Smooth muscle cell (in vitro differentiated cells): Measurements from ENCODE around the gene RAB22A. TPM values are rescaled to one million over a fixed set of nuclear protein-coding genes. Genes with fewer than 3 reads are reported as not detected.

Experiments
- DNase-seq: peaks from one replicate; lab custom pipeline; 2025; ENCODE audit not compliant: unreplicated experiment; lab: John Stamatoyannopoulos, UW
- H2AFZ ChIP-seq: fragments of 200-600 bp; sonication (generic); 2 replicates; pipeline ENCODE4 v1.6.0; 2016; ENCODE audit warnings: antibody characterized with exemption, low read depth, mild to moderate bottlenecking
- H3F3A ChIP-seq: fragments of 200-600 bp; sonication (generic); 2 replicates; pipeline ENCODE4 v1.6.0; 2017; ENCODE audit warnings: antibody characterized with exemption, low read depth
- H3K27ac ChIP-seq: fragments of 200-600 bp; sonication (generic); 2 replicates; pipeline ENCODE4 v1.5.1; 2016; ENCODE audit warnings: low read depth, mild to moderate bottlenecking
- H3K27me3 ChIP-seq: fragments of 200-600 bp; sonication (generic); 2 replicates; pipeline ENCODE4 v1.6.1; 2016; ENCODE audit warnings: low read depth, mild to moderate bottlenecking
- H3K36me3 ChIP-seq: fragments of 200-600 bp; sonication (generic); 2 replicates; pipeline ENCODE4 v1.5.1; 2016; ENCODE audit warnings: low read depth
- H3K4me1 ChIP-seq: fragments of 200-600 bp; sonication (generic); 2 replicates; pipeline ENCODE4 v1.5.1; 2016; ENCODE audit warnings: low read depth
- H3K4me2 ChIP-seq: fragments of 200-600 bp; sonication (generic); 2 replicates; pipeline ENCODE4 v1.6.0; 2016; ENCODE audit warnings: mild to moderate bottlenecking
- H3K4me3 ChIP-seq: fragments of 200-600 bp; sonication (generic); 2 replicates; pipeline ENCODE4 v1.5.1; 2016; ENCODE audit warnings: mild to moderate bottlenecking
- H3K79me2 ChIP-seq: fragments of 200-600 bp; sonication (generic); 2 replicates; pipeline ENCODE4 v1.6.0; 2016; ENCODE audit warnings: low read depth, mild to moderate bottlenecking
- H3K9ac ChIP-seq: fragments of 200-600 bp; sonication (generic); 2 replicates; pipeline ENCODE4 v1.6.0; 2016; ENCODE audit warnings: low read depth
- H3K9me3 ChIP-seq: fragments of 200-600 bp; sonication (generic); replicated peaks from 2 replicates; pipeline ENCODE4 v1.5.1; 2016; ENCODE audit warnings: low read depth
- H4K20me1 ChIP-seq: fragments of 200-600 bp; sonication (generic); 2 replicates; pipeline ENCODE4 v1.6.0; 2016; ENCODE audit warnings: low read depth
- CTCF ChIP-seq: fragments of 200-600 bp; sonication (generic); IDR thresholded peaks from 2 replicates; pipeline ENCODE4 v1.5.1; 2017; ENCODE audit warnings: borderline replicate concordance, mild to moderate bottlenecking, antibody characterized with exemption; ENCODE audit not compliant: insufficient read depth, poor library complexity, severe bottlenecking
- WGBS: methylation state at CpG from one replicate; pipeline ENCODE4 v1.1.7; 2016; ENCODE audit warnings: low lambda C conversion rate; 5-methylcytosine and 5-hydroxymethylcytosine counted together
- polyA plus RNA-seq: library from polyadenylated mRNA; unstranded; fragments of >200 nt; fragmentation: Nextera tagmentation; extraction: Ambion mirVana; gene quantifications from 2 replicates; pipeline ENCODE4 v1.2.1, GENCODE V29; 2016
- total RNA-seq: library from RNA; depleted of rRNA; stranded (reverse); fragments of >200 nt; gene quantifications from 2 replicates; pipeline ENCODE4 v1.2.3, GENCODE V29; 2014

The RAB22A gene
- total and polyA plus RNA-seq, 2 experiments from 2014 or later = 14.0 to 23.7 TPM

GRCh38 chr20:58330687-58331086, 21.2 kb downstream of the RAB22A start:
- DNase-seq = no peak
- WGBS = 96% methylated on average over 1 of the region's 1 CpG
- no peaks in the 10 kb centered on the region for H3K27me3 ChIP-seq
- H3K4me1 ChIP-seq = no peaks in the 10 kb centered on the region
- no peak overlapping the region for H3K4me3 ChIP-seq
- H3K9ac ChIP-seq = no peak overlapping the region
- no peak overlapping the region for H2AFZ ChIP-seq
- no peak for TF ChIP-seq CTCF
- no peaks in the 10 kb centered on the region for H3K9me3 ChIP-seq
- H3K4me2 ChIP-seq = no peak overlapping the region
- peaks cover 80% of the 10 kb centered on the region for H3K79me2 ChIP-seq
- no peaks in the 10 kb centered on the region for H3K36me3 ChIP-seq
- peaks cover 100% of the 10 kb centered on the region for H4K20me1 ChIP-seq
- H3K27ac ChIP-seq = no peak overlapping the region
- no peaks in the 10 kb centered on the region for H3F3A ChIP-seq

GRCh38 chr20:58331961-58332551, 22.5 kb downstream of the RAB22A start:
- Histone ChIP-seq H3F3A (no peaks in the 10 kb centered on the region), H2AFZ (no peak overlapping the region), H3K27me3 (no peaks in the 10 kb centered on the region), H3K79me2 (peaks cover 80% of the 10 kb centered on the region), H3K4me2 (no peak overlapping the region), H3K27ac (no peak overlapping the region), H3K9me3 (no peaks in the 10 kb centered on the region), H3K9ac (no peak overlapping the region), H4K20me1 (peaks cover 100% of the 10 kb centered on the region), H3K4me3 (no peak overlapping the region), H3K36me3 (no peaks in the 10 kb centered on the region), H3K4me1 (no peaks in the 10 kb centered on the region)
- TF ChIP-seq CTCF = no peak
- 71% methylated on average over 3 of the region's 3 CpGs for WGBS
- DNase-seq = no peak

- H3K9ac ChIP-seq = no peak overlapping the region
- no peak overlapping the region for H3K27ac ChIP-seq
- H3K4me3 ChIP-seq = no peak overlapping the region
- H3F3A ChIP-seq = no peaks in the 10 kb centered on the region
- H4K20me1 ChIP-seq = peaks cover 97% of the 10 kb centered on the region
- no peaks in the 10 kb centered on the region for H3K9me3 ChIP-seq
- no peak for DNase-seq
- no peak overlapping the region for H3K4me2 ChIP-seq
- H3K4me1 ChIP-seq = peaks cover 9% of the 10 kb centered on the region
- no peak overlapping the region for H2AFZ ChIP-seq
- no peaks in the 10 kb centered on the region for H3K36me3 ChIP-seq
- peaks cover 51% of the 10 kb centered on the region for H3K79me2 ChIP-seq
- no peak for TF ChIP-seq CTCF
- WGBS = 93% methylated on average over 6 of the region's 6 CpGs
- no peaks in the 10 kb centered on the region for H3K27me3 ChIP-seq
These were observed 30.2 kb downstream of the RAB22A start for GRCh38 chr20:58339741-58340140.

- TF ChIP-seq CTCF = no peak
- H3K27ac ChIP-seq = no peak overlapping the region
- WGBS = 87% methylated on average over 4 of the region's 4 CpGs
These were observed 30.6 kb downstream of the RAB22A start for GRCh38 chr20:58340151-58340550.

More at GRCh38 chr20:58340151-58340550, 30.6 kb downstream of the RAB22A start:
- H3K36me3 ChIP-seq = no peaks in the 10 kb centered on the region
- peaks cover 96% of the 10 kb centered on the region for H4K20me1 ChIP-seq
- H3K4me3 ChIP-seq = no peak overlapping the region
- H3K4me2 ChIP-seq = no peak overlapping the region
- H2AFZ ChIP-seq = no peak overlapping the region
- no peaks in the 10 kb centered on the region for H3F3A ChIP-seq
- H3K27me3 ChIP-seq = no peaks in the 10 kb centered on the region
- H3K9me3 ChIP-seq = no peaks in the 10 kb centered on the region
- peaks cover 9% of the 10 kb centered on the region for H3K4me1 ChIP-seq
- peaks cover 47% of the 10 kb centered on the region for H3K79me2 ChIP-seq
- no peak for DNase-seq
- no peak overlapping the region for H3K9ac ChIP-seq
